ENCODE measurements around the gene THADA. TPM values are rescaled to one million over a fixed set of nuclear protein-coding genes. Genes with fewer than 3 reads are reported as not detected.
"Not testable (repeated sequence)": the region's sequence is repeated elsewhere in the genome, so short reads cannot be mapped to it uniquely, and the experiment has no call there.

The THADA gene
- total RNA-seq, 1 donor: 39.4 TPM

DNA sequence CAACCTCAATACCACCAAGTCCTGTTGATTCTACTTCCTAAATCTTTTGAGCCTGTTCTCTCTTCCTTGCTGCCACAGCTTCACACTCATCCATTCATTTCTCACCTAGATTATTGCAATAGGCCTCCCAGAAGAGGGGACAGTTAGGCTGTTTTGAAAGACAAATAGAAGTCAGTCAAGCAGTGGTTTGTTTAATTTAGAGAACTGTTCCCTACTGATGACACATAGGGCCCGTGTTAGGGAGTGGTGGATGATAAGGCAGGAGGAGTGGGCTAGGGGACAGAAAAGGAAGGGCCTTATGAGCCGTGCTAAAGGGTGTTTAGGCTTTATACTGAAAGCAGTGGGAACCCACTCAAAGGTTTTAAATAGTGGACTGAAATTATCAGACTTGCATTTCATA, 309.9 kb downstream of the THADA start:
- no peak overlapping the region for H3K4me3 ChIP-seq (ENCODE audit: insufficient read depth, low read length)
- H3K4me1 ChIP-seq (ENCODE audit: insufficient read depth, low read length): no peaks in the 10 kb centered on the region
- H3K36me3 ChIP-seq (ENCODE audit: insufficient read depth, low read length): peaks cover 45% of the 10 kb centered on the region
- no peaks in the 10 kb centered on the region for H3K27me3 ChIP-seq (ENCODE audit: insufficient read depth, low read length)
- TF ChIP-seq, protein P1, sequence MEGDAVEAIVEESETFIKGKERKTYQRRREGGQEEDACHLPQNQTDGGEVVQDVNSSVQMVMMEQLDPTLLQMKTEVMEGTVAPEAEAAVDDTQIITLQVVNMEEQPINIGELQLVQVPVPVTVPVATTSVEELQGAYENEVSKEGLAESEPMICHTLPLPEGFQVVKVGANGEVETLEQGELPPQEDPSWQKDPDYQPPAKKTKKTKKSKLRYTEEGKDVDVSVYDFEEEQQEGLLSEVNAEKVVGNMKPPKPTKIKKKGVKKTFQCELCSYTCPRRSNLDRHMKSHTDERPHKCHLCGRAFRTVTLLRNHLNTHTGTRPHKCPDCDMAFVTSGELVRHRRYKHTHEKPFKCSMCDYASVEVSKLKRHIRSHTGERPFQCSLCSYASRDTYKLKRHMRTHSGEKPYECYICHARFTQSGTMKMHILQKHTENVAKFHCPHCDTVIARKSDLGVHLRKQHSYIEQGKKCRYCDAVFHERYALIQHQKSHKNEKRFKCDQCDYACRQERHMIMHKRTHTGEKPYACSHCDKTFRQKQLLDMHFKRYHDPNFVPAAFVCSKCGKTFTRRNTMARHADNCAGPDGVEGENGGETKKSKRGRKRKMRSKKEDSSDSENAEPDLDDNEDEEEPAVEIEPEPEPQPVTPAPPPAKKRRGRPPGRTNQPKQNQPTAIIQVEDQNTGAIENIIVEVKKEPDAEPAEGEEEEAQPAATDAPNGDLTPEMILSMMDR (IDR thresholded peaks at IDR 0.05; ENCODE audit: extremely low read depth, low read depth, low read length): no peak
- H3K4me2 ChIP-seq (ENCODE audit: insufficient read depth, low read length): no peak overlapping the region
- no peak for DNase-seq (ENCODE audit: insufficient read length, low spot score, missing footprints)
- no peak overlapping the region for H2AFZ ChIP-seq (ENCODE audit: low read length)
- H3K79me2 ChIP-seq (ENCODE audit: insufficient read depth, low read length): no peaks in the 10 kb centered on the region
- H3K9me3 ChIP-seq (ENCODE audit: low read depth, low read length): peaks cover 4% of the 10 kb centered on the region
- no peak overlapping the region for H3K27ac ChIP-seq (ENCODE audit: low read depth, low read length)
- no peaks in the 10 kb centered on the region for H4K20me1 ChIP-seq (ENCODE audit: insufficient read depth, low read length)

DNA sequence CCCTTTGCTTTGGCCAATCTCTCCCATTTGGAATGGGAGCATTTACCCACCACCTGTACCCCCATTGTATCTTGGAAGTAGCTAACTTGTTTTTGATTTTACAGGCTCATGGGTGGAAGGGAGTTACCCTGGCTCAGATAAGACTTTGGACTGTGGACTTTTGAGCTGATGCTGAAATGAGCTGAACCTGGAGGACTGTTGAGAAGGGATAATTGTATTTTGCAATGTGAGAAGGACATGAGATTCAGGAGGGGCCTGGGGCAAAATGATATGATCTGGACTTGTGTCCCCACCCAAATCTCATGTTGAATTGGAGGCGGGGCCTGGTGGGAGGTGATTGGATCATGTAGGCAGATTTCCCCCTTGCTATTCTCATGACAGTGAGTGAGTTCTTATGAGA, 310.9 kb downstream of the THADA start:
- no peak overlapping the region for H3K4me3 ChIP-seq (ENCODE audit: insufficient read depth, low read length)
- H3K9me3 ChIP-seq (ENCODE audit: low read depth, low read length): peaks cover 4% of the 10 kb centered on the region
- no peaks in the 10 kb centered on the region for H3K4me1 ChIP-seq (ENCODE audit: insufficient read depth, low read length)
- TF ChIP-seq, protein P1 (IDR thresholded peaks at IDR 0.05; ENCODE audit: extremely low read depth, low read depth, low read length): no peak
- no peak for DNase-seq (ENCODE audit: insufficient read length, low spot score, missing footprints)
- no peak overlapping the region for H3K4me2 ChIP-seq (ENCODE audit: insufficient read depth, low read length)
- H3K36me3 ChIP-seq (ENCODE audit: insufficient read depth, low read length): peaks cover 47% of the 10 kb centered on the region
- no peaks in the 10 kb centered on the region for H3K27me3 ChIP-seq (ENCODE audit: insufficient read depth, low read length)
- no peak overlapping the region for H3K27ac ChIP-seq (ENCODE audit: low read depth, low read length)
- H3K79me2 ChIP-seq (ENCODE audit: insufficient read depth, low read length): no peaks in the 10 kb centered on the region
- no peaks in the 10 kb centered on the region for H4K20me1 ChIP-seq (ENCODE audit: insufficient read depth, low read length)
- no peak overlapping the region for H2AFZ ChIP-seq (ENCODE audit: low read length)

DNA sequence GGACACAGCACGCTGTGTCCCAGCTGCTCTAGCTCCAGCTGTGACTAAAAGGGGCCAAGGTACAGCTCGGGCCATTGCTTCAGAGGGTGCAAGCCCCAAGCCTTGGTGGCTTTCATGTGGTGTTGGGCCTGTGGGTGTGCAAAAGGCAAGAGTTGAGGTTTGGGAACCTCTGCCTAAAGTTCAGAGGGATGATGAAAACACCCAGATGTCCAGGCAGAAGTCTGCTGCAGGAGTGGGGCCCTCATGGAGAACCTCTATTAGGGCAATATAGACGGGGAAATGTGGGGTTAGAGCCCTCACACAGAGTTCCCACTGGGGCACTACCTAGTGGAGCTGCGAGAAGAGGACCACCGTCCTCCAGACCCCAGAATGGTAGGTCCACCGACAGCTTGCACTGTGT, 311.5 kb downstream of the THADA start:
- H3K9me3 ChIP-seq (ENCODE audit: low read depth, low read length); H3K4me1 ChIP-seq (ENCODE audit: insufficient read depth, low read length); H3K27me3 ChIP-seq (ENCODE audit: insufficient read depth, low read length); H2AFZ ChIP-seq (ENCODE audit: low read length); H3K4me2 ChIP-seq (ENCODE audit: insufficient read depth, low read length); H3K4me3 ChIP-seq (ENCODE audit: insufficient read depth, low read length); DNase-seq (ENCODE audit: insufficient read length, low spot score, missing footprints); H4K20me1 ChIP-seq (ENCODE audit: insufficient read depth, low read length); H3K79me2 ChIP-seq (ENCODE audit: insufficient read depth, low read length); H3K27ac ChIP-seq (ENCODE audit: low read depth, low read length): not testable (repeated sequence)
- H3K36me3 ChIP-seq (ENCODE audit: insufficient read depth, low read length): peaks cover 53% of the 10 kb centered on the region

DNA sequence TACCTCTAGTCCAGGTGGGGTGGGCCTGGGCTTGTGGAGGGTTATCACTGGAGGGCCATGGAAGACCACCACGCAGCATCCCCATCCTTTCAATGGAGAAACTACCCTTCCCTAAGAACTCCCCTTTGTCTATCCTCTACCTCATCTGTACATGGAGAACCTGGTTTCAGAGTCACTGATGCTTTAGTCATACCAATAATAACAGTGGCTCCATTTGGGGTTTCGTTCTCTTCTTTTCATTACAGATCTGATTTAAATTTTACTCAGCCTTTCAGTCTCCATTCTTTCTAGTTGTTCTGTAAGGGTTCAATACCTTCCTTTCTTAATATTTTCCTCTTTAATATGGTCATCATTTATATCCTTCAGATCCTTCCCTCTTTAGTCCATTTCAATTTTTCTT, 314.8 kb downstream of the THADA start:
- peaks cover 5% of the 10 kb centered on the region for H4K20me1 ChIP-seq (ENCODE audit: insufficient read depth, low read length)
- no peak overlapping the region for H3K4me3 ChIP-seq (ENCODE audit: insufficient read depth, low read length)
- H3K36me3 ChIP-seq (ENCODE audit: insufficient read depth, low read length): peaks cover 40% of the 10 kb centered on the region
- no peak overlapping the region for H3K4me2 ChIP-seq (ENCODE audit: insufficient read depth, low read length)
- H3K27me3 ChIP-seq (ENCODE audit: insufficient read depth, low read length): no peaks in the 10 kb centered on the region
- H2AFZ ChIP-seq (ENCODE audit: low read length): no peak overlapping the region
- no peak for DNase-seq (ENCODE audit: insufficient read length, low spot score, missing footprints)
- no peak overlapping the region for H3K27ac ChIP-seq (ENCODE audit: low read depth, low read length)
- peaks cover 10% of the 10 kb centered on the region for H3K4me1 ChIP-seq (ENCODE audit: insufficient read depth, low read length)
- TF ChIP-seq, protein P1 (IDR thresholded peaks at IDR 0.05; ENCODE audit: extremely low read depth, low read depth, low read length): no peak
- no peaks in the 10 kb centered on the region for H3K79me2 ChIP-seq (ENCODE audit: insufficient read depth, low read length)
- H3K9me3 ChIP-seq (ENCODE audit: low read depth, low read length): peaks cover 4% of the 10 kb centered on the region

Measured in osteoblast (primary cell).